Measurements from ENCODE around the gene PLA2G6. TPM values are rescaled to one million over a fixed set of nuclear protein-coding genes. Genes with fewer than 3 reads are reported as not detected.

PLA2G6 gene
- total and polyA plus RNA-seq, 9 of the 15 experiments (the other 6 are each of a cell fraction or from before 2014, with no cell fraction given) = 0.11 to 12.2 (median 9.7) TPM

DNA sequence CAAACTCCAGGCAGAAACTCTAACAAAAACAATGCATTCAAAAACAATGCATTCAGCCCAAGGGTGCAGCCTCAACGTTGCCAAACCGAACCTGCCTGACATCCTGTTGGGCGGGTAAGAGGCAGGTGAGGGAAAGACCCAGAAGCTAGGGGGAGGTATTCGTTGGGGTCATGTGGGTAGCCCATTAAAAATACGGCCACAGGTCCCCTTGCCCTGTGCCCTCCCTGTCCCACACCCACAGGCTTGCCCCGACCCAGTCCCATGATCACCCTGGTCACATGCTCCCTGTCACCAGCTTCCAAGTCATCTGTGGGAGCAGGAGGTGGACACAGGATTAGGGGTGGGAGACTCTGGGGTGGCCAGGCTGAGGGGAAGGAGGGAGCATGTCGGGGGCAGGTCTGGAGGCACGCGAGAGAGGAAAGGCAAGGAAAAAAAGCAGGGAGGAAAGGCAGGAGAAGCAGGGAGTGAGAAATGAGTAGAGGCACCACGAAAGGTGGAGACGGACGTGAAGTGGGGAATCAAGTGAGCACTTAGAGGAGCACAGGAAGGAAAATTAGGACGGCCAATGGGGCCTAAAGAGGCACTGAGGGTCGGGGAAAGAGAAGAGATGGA is 683 bp downstream of the PLA2G6 start (continued):
- TF ChIP-seq, protein P1, sequence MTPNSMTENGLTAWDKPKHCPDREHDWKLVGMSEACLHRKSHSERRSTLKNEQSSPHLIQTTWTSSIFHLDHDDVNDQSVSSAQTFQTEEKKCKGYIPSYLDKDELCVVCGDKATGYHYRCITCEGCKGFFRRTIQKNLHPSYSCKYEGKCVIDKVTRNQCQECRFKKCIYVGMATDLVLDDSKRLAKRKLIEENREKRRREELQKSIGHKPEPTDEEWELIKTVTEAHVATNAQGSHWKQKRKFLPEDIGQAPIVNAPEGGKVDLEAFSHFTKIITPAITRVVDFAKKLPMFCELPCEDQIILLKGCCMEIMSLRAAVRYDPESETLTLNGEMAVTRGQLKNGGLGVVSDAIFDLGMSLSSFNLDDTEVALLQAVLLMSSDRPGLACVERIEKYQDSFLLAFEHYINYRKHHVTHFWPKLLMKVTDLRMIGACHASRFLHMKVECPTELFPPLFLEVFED (CRISPR knock-in tag; conservative IDR thresholded peaks at IDR 0.05) = peak; percentile 93; the same call in 1 of the 2 replicates
- TF ChIP-seq NFRKB (IDR thresholded peaks at IDR 0.05; ENCODE audit: low read depth) (peak; percentile 97), KDM5B (IDR thresholded peaks at IDR 0.05; ENCODE audit: insufficient replicate concordance, low read depth, low read length) (peak; percentile 16), FOXJ2 (tag; IDR thresholded peaks at IDR 0.05) (peak; percentile 69; the same call in 1 of the 2 replicates), RAD51 (IDR thresholded peaks at IDR 0.05; ENCODE audit: borderline replicate concordance, low read depth) (peak; percentile 64), EP400 (IDR thresholded peaks at IDR 0.05) (peak; percentile 45; the same call in 1 of the 2 replicates), ZNF583 (CRISPR knock-in tag; IDR thresholded peaks at IDR 0.05) (0 out of 2 replicates have a peak, but pooled peaks have one; percentile 41)
- TF ChIP-seq, protein P2, sequence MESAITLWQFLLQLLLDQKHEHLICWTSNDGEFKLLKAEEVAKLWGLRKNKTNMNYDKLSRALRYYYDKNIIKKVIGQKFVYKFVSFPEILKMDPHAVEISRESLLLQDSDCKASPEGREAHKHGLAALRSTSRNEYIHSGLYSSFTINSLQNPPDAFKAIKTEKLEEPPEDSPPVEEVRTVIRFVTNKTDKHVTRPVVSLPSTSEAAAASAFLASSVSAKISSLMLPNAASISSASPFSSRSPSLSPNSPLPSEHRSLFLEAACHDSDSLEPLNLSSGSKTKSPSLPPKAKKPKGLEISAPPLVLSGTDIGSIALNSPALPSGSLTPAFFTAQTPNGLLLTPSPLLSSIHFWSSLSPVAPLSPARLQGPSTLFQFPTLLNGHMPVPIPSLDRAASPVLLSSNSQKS (CRISPR knock-in tag; IDR thresholded peaks at IDR 0.05) = no peak
- TF ChIP-seq, protein P3, sequence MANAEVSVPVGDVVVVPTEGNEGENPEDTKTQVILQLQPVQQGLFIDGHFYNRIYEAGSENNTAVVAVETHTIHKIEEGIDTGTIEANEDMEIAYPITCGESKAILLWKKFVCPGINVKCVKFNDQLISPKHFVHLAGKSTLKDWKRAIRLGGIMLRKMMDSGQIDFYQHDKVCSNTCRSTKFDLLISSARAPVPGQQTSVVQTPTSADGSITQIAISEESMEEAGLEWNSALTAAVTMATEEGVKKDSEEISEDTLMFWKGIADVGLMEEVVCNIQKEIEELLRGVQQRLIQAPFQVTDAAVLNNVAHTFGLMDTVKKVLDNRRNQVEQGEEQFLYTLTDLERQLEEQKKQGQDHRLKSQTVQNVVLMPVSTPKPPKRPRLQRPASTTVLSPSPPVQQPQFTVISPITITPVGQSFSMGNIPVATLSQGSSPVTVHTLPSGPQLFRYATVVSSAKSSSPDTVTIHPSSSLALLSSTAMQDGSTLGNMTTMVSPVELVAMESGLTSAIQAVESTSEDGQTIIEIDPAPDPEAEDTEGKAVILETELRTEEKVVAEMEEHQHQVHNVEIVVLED (CRISPR knock-in tag; IDR thresholded peaks at IDR 0.05) = no peak
- TF ChIP-seq, protein P4, sequence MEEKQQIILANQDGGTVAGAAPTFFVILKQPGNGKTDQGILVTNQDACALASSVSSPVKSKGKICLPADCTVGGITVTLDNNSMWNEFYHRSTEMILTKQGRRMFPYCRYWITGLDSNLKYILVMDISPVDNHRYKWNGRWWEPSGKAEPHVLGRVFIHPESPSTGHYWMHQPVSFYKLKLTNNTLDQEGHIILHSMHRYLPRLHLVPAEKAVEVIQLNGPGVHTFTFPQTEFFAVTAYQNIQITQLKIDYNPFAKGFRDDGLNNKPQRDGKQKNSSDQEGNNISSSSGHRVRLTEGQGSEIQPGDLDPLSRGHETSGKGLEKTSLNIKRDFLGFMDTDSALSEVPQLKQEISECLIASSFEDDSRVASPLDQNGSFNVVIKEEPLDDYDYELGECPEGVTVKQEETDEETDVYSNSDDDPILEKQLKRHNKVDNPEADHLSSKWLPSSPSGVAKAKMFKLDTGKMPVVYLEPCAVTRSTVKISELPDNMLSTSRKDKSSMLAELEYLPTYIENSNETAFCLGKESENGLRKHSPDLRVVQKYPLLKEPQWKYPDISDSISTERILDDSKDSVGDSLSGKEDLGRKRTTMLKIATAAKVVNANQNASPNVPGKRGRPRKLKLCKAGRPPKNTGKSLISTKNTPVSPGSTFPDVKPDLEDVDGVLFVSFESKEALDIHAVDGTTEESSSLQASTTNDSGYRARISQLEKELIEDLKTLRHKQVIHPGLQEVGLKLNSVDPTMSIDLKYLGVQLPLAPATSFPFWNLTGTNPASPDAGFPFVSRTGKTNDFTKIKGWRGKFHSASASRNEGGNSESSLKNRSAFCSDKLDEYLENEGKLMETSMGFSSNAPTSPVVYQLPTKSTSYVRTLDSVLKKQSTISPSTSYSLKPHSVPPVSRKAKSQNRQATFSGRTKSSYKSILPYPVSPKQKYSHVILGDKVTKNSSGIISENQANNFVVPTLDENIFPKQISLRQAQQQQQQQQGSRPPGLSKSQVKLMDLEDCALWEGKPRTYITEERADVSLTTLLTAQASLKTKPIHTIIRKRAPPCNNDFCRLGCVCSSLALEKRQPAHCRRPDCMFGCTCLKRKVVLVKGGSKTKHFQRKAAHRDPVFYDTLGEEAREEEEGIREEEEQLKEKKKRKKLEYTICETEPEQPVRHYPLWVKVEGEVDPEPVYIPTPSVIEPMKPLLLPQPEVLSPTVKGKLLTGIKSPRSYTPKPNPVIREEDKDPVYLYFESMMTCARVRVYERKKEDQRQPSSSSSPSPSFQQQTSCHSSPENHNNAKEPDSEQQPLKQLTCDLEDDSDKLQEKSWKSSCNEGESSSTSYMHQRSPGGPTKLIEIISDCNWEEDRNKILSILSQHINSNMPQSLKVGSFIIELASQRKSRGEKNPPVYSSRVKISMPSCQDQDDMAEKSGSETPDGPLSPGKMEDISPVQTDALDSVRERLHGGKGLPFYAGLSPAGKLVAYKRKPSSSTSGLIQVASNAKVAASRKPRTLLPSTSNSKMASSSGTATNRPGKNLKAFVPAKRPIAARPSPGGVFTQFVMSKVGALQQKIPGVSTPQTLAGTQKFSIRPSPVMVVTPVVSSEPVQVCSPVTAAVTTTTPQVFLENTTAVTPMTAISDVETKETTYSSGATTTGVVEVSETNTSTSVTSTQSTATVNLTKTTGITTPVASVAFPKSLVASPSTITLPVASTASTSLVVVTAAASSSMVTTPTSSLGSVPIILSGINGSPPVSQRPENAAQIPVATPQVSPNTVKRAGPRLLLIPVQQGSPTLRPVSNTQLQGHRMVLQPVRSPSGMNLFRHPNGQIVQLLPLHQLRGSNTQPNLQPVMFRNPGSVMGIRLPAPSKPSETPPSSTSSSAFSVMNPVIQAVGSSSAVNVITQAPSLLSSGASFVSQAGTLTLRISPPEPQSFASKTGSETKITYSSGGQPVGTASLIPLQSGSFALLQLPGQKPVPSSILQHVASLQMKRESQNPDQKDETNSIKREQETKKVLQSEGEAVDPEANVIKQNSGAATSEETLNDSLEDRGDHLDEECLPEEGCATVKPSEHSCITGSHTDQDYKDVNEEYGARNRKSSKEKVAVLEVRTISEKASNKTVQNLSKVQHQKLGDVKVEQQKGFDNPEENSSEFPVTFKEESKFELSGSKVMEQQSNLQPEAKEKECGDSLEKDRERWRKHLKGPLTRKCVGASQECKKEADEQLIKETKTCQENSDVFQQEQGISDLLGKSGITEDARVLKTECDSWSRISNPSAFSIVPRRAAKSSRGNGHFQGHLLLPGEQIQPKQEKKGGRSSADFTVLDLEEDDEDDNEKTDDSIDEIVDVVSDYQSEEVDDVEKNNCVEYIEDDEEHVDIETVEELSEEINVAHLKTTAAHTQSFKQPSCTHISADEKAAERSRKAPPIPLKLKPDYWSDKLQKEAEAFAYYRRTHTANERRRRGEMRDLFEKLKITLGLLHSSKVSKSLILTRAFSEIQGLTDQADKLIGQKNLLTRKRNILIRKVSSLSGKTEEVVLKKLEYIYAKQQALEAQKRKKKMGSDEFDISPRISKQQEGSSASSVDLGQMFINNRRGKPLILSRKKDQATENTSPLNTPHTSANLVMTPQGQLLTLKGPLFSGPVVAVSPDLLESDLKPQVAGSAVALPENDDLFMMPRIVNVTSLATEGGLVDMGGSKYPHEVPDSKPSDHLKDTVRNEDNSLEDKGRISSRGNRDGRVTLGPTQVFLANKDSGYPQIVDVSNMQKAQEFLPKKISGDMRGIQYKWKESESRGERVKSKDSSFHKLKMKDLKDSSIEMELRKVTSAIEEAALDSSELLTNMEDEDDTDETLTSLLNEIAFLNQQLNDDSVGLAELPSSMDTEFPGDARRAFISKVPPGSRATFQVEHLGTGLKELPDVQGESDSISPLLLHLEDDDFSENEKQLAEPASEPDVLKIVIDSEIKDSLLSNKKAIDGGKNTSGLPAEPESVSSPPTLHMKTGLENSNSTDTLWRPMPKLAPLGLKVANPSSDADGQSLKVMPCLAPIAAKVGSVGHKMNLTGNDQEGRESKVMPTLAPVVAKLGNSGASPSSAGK (IDR thresholded peaks at IDR 0.05) = 0 out of 2 replicates have a peak, but pooled peaks have one; percentile 44
- TF ChIP-seq, protein P5, sequence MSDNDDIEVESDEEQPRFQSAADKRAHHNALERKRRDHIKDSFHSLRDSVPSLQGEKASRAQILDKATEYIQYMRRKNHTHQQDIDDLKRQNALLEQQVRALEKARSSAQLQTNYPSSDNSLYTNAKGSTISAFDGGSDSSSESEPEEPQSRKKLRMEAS (CRISPR knock-in tag; IDR thresholded peaks at IDR 0.05) = peak; percentile 23; the same call in 1 of the 2 replicates

Measured in K562 (cell line).